HCT116 (cell line): Measurements from ENCODE around the gene CHST11.

Source experiments
- CEBPB ChIP-seq: IDR thresholded peaks from 2 replicates; pipeline ENCODE4 v1.6.1; 2012; ENCODE audit warnings: low read depth
- CTCF ChIP-seq, 3 experiments: fragments of 200-600 bp in 1 of 3; sonication (generic) in 1 of 3; IDR thresholded peaks in 2 of 3; conservative IDR thresholded peaks in 1 of 3; 2 replicates each; pipeline ENCODE4 v1.5.1; 2012 to 2017; ENCODE audit warnings: low read depth in 2 of 3, low read length in 2 of 3, antibody characterized with exemption in 1 of 3, borderline replicate concordance in 1 of 3, control low read depth in 1 of 3, mild to moderate bottlenecking in 1 of 3, mixed read lengths in 1 of 3, mixed run types in 1 of 3, moderate library complexity in 1 of 3; ENCODE audit not compliant: insufficient read depth in 1 of 3
- EGR1 ChIP-seq: IDR thresholded peaks from 2 replicates; pipeline ENCODE4 v1.6.1; 2012; ENCODE audit warnings: low read depth
- EZH2 ChIP-seq: fragments of 200-600 bp; sonication (generic); IDR thresholded peaks from 2 replicates; pipeline ENCODE4 v1.6.1; 2017; ENCODE audit warnings: antibody characterized with exemption, mixed run types
- EZH2phosphoT487 ChIP-seq: fragments of 200-600 bp; IDR thresholded peaks from 2 replicates; pipeline ENCODE4 v1.6.1; 2018; ENCODE audit warnings: antibody characterized with exemption, borderline replicate concordance
- FOSL1 ChIP-seq: IDR thresholded peaks from 2 replicates; pipeline ENCODE4 v1.6.1; 2012; ENCODE audit warnings: low read depth
- JUND ChIP-seq: IDR thresholded peaks from 2 replicates; pipeline ENCODE4 v1.6.1; 2012
- MAX ChIP-seq: IDR thresholded peaks from 2 replicates; pipeline ENCODE4 v1.6.1; 2012
- POLR2A ChIP-seq: IDR thresholded peaks from 2 replicates; pipeline ENCODE4 v1.7.0; 2011; ENCODE audit warnings: borderline replicate concordance; ENCODE audit not compliant: insufficient read depth, insufficient read length; ENCODE audit errors: extremely low read depth
- SIN3A ChIP-seq: IDR thresholded peaks from 2 replicates; pipeline ENCODE4 v1.6.1; 2012; ENCODE audit warnings: low read depth
- SP1 ChIP-seq: IDR thresholded peaks from 2 replicates; pipeline ENCODE4 v1.6.1; 2012; ENCODE audit warnings: low read depth
- YY1 ChIP-seq: IDR thresholded peaks from 2 replicates; pipeline ENCODE4 v1.6.1; 2011; ENCODE audit warnings: low read length, low read depth, moderate library complexity, mild to moderate bottlenecking; ENCODE audit not compliant: insufficient replicate concordance; ENCODE audit errors: extremely low read depth
- ZNF274 ChIP-seq: fragments of 200-500 bp; sonication (Bioruptor generic); IDR thresholded peaks from 2 replicates; pipeline ENCODE4 v1.6.1; 2014; ENCODE audit warnings: mild to moderate bottlenecking, low read depth, low read length, inconsistent platforms

DNA sequence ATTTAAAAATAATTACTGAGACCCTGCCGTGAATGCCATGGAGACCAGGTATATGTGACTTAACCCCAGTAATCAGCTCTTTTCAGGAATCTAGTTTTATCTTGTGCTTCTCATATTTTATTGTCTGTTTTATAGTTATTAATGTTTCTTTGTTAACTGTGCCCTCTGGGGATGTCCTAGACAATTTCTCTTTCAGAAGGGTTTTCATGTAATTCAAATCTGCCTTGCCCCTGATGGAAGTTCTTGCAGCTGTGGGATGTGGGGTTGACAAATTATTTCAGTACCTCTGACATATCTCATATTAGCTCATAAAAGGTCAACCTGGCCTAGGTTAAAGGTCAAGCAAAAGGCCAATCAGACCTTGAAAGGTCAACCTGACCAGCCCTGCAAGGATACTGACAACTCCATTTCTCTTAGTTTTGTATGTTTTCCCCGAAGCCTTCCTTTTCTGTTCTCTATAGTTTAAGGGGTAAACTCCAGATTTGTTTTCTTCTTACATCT lies 319.0 kb downstream of the CHST11 start:
- TF ChIP-seq CTCF (IDR thresholded peaks at IDR 0.05 in 2 of 3, conservative IDR thresholded peaks at IDR 0.05 in 1 of 3; ENCODE audit: borderline replicate concordance in 1 of 3, insufficient read depth in 1 of 3, low read depth in 2 of 3, low read length in 2 of 3) (no peak), POLR2A (no peak), YY1 (no peak), EZH2phosphoT487 (no peak), CEBPB (no peak), SIN3A (no peak), SP1 (no peak), JUND (no peak), FOSL1 (no peak), MAX (no peak), EZH2 (no peak), ZNF274 (no peak), EGR1 (no peak)
